GM12878 (cell line): ENCODE measurements around the gene PRRX1. TPM values are rescaled to one million over a fixed set of nuclear protein-coding genes. Genes with fewer than 3 reads are reported as not detected.

Experiments
- ATAC-seq: fragments of 200-7000 bp; cut with Tn5 transposase; 3 replicates; pipeline ENCODE4 v1.9.1; 2020; ENCODE audit warnings: mild to moderate bottlenecking, moderate library complexity
- BruUV-seq: library from RNA; stranded (reverse); fragments of 400-500 nt; replicated peaks from 2 replicates; lab custom pipeline; 2021; lab: Mats Ljungman, UMichigan
- CTCF ChIA-PET: fragments of 300-600 bp; sonication (Branson Sonifier 250); formaldehyde crosslinking; extraction: SDS; loops from one replicate; lab custom pipeline; 2021; ENCODE audit warnings: inconsistent platforms; lab: Yijun Ruan, JAX
- POLR2A ChIA-PET: fragments of 350-600 bp; formaldehyde crosslinking; extraction: SDS; loops from one replicate; lab custom pipeline; 2021; ENCODE audit warnings: inconsistent platforms; lab: Charles Lee
- RAD21 ChIA-PET: fragments of 300-600 bp; sonication (Branson Sonifier 250); formaldehyde crosslinking; loops from one replicate; lab custom pipeline; 2023; ENCODE audit warnings: antibody characterized with exemption; ENCODE audit not compliant: unreplicated experiment; lab: Charles Lee
- SMC1A ChIA-PET: fragments of 300-600 bp; sonication (Branson Sonifier 250); formaldehyde crosslinking; loops from one replicate; lab custom pipeline; 2023; ENCODE audit not compliant: unreplicated experiment, uncharacterized antibody; lab: Charles Lee
- DNase-seq: peaks from one replicate; pipeline ENCODE4 v3.0.0-alpha.2; 2011; ENCODE audit warnings: low read depth, low spot score
- FAIRE-seq: peaks from 3 replicates; lab custom pipeline; 2011; peaks lifted over from hg19 to GRCh38; lab: Jason Lieb, UNC
- H2AFZ ChIP-seq: 2 replicates; pipeline ENCODE4 v1.6.0; 2011; ENCODE audit warnings: low read depth, low read length, control low read depth; ENCODE audit not compliant: control insufficient read depth
- H3K27ac ChIP-seq: 2 replicates; pipeline ENCODE4 v1.5.1; 2011; ENCODE audit warnings: control low read depth; ENCODE audit not compliant: control insufficient read depth, insufficient read depth
- H3K27me3 ChIP-seq, 2 experiments: replicated peaks in 1 of 2; 2 replicates each; pipeline versions ENCODE4 v1.6.0 to v1.6.1; 2011; ENCODE audit warnings: low read length in 1 of 2; ENCODE audit not compliant: control insufficient read depth in 2 of 2, insufficient read depth in 2 of 2
- H3K36me3 ChIP-seq, 2 experiments: 2 replicates each; pipeline ENCODE4 v1.5.1; 2011; ENCODE audit warnings: low read length in 1 of 2; ENCODE audit not compliant: control insufficient read depth in 2 of 2, insufficient read depth in 2 of 2
- H3K4me1 ChIP-seq: 2 replicates; pipeline ENCODE4 v1.6.1; 2011; ENCODE audit warnings: mild to moderate bottlenecking, low read length, moderate library complexity, mixed read lengths; ENCODE audit not compliant: control insufficient read depth, insufficient read depth
- H3K4me2 ChIP-seq: 2 replicates; pipeline ENCODE4 v1.6.0; 2011; ENCODE audit warnings: control low read depth; ENCODE audit not compliant: control insufficient read depth, insufficient read depth
- H3K4me3 ChIP-seq: fragments of 200-600 bp; sonication (generic); 2 replicates; pipeline ENCODE4 v1.5.1; 2016
- H3K79me2 ChIP-seq: 2 replicates; pipeline ENCODE4 v1.6.0; 2011; ENCODE audit warnings: low read length; ENCODE audit not compliant: control insufficient read depth, insufficient read depth
- H3K9ac ChIP-seq: 2 replicates; pipeline ENCODE4 v1.8.0; 2011; ENCODE audit warnings: low read length, control low read depth, mixed read lengths; ENCODE audit not compliant: control insufficient read depth, insufficient read depth
- H3K9me3 ChIP-seq: replicated peaks from 3 replicates; pipeline ENCODE4 v1.5.1; 2011; ENCODE audit warnings: mild to moderate bottlenecking, low read length; ENCODE audit not compliant: control insufficient read depth, insufficient read depth
- H4K20me1 ChIP-seq: 2 replicates; pipeline ENCODE4 v1.6.0; 2011; ENCODE audit not compliant: control insufficient read depth, insufficient read depth
- FOXM1 ChIP-seq: IDR thresholded peaks from 2 replicates; pipeline ENCODE4 v1.6.1; 2012; ENCODE audit warnings: low read depth, mild to moderate bottlenecking, inconsistent platforms, low read length, moderate library complexity
- HDAC2 ChIP-seq: fragments of 200-600 bp; sonication (generic); IDR thresholded peaks from 2 replicates; pipeline ENCODE4 v1.6.1; 2017
- IKZF1 ChIP-seq: fragments of 450-650 bp; conservative IDR thresholded peaks from 2 replicates; pipeline ENCODE4 v1.6.1; 2017; ENCODE audit warnings: antibody characterized with exemption, mild to moderate bottlenecking
- IKZF2 ChIP-seq, 2 experiments: fragments of 450-650 bp; IDR thresholded peaks; 2 replicates each; pipeline ENCODE4 v1.6.1; 2017; ENCODE audit warnings: mild to moderate bottlenecking in 2 of 2, moderate library complexity in 2 of 2
- MTA2 ChIP-seq: fragments of 450-650 bp; IDR thresholded peaks from 2 replicates; pipeline ENCODE4 v1.6.1; 2016; ENCODE audit warnings: low read depth, mild to moderate bottlenecking, moderate library complexity
- WGBS: methylation state at CpG from one replicate; pipeline ENCODE4 v1.1.6; 2016; ENCODE audit warnings: low lambda C conversion rate; ENCODE audit not compliant: insufficient replicate concordance, insufficient coverage; ENCODE audit errors: missing lambda C conversion rate; 5-methylcytosine and 5-hydroxymethylcytosine counted together
- in situ Hi-C: fragments of 300-500 bp; cut with MboI; formaldehyde crosslinking; loops from 9 replicates; pipeline ENCODE4 v1.14.3; 2018; ENCODE audit warnings: mixed read lengths
- intact Hi-C: fragments of 100-400 bp; cut with micrococcal nuclease; formaldehyde crosslinking; loops from one replicate; pipeline ENCODE4 v1.14.2; 2022; ENCODE audit not compliant: unreplicated experiment
- polyA plus RNA-seq, 11 experiments: library from polyadenylated mRNA; depleted of rRNA in 4 of 11; unstranded in 6 of 11; stranded (reverse) in 5 of 11; fragments of >200 nt; fragmentation: Nextera tagmentation in 4 of 11; fragmentation: Illumina TruSeq in 1 of 11; extraction: Ambion mirVana in 4 of 11; extraction: Trizol in 1 of 11; gene quantifications; 1 replicate in 1 of 11; 2 replicates in 10 of 11; pipeline versions ENCODE4 v1.2.1 to v1.2.3, GENCODE V29; 2011 to 2016; ENCODE audit warnings: inconsistent platforms in 2 of 11, missing spikeins in 2 of 11, low read depth in 1 of 11
- total RNA-seq, 4 experiments: library from RNA; depleted of rRNA in 3 of 4; stranded (reverse); fragments of >200 nt in 3 of 4; fragmentation: Illumina TruSeq in 1 of 4; extraction: Trizol in 1 of 4; gene quantifications; 2 replicates each; pipeline versions ENCODE4 v1.2.1 to v1.2.3, GENCODE V29; 2013 to 2021
- TF ChIP-seq, protein P1 (sequence below): IDR thresholded peaks from 2 replicates; pipeline ENCODE4 v1.6.1; 2011; ENCODE audit warnings: mild to moderate bottlenecking, low read depth, low read length, moderate library complexity; ENCODE audit not compliant: insufficient replicate concordance
- TF ChIP-seq, protein P2 (sequence below): fragments of 450-650 bp; formaldehyde crosslinking; IDR thresholded peaks from 2 replicates; pipeline ENCODE4 v1.4.0; 2020; ENCODE audit warnings: mild to moderate bottlenecking, moderate library complexity

The PRRX1 gene
- total and polyA plus RNA-seq, 10 of the 15 experiments (the other 5 are each of a cell fraction or from before 2014, with no cell fraction given): 0.42 to 64.6 (median 1.5) TPM

DNA sequence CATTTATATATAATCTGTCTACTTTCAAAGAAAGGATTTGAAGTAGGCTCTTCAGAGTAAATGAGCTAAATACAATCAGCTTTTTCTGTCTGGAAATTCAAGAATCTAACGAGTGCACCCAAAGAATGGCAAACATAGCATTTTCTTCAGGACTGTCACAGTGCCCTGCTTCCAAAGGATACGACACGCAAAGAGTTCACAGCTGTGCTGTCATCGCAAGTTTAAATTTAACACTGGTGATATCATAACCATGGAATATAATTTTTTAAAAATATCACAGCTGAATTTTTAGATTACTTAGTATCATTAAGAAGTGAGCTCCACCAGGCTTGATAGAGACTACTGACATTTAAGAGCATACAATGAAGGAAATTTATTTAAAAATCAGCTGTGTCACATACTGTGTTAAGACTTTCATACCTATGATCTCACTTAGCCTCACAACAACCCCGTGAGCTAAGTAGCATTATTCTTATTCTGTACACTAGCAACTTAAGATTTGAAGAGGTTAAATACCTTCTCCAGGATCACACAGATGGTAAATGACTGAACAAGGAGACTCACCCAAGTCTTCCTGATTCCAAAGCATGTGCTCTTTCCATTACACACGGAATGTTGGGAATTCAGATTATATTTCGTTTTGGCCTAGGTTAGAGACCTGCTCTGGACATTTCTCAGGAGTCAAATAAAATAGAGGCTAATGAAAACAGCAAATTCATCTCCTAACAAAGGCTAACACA is 46.2 kb upstream of the PRRX1 start (continued):
- no peak for TF ChIP-seq FOXM1
- TF ChIP-seq HDAC2: no peak

DNA sequence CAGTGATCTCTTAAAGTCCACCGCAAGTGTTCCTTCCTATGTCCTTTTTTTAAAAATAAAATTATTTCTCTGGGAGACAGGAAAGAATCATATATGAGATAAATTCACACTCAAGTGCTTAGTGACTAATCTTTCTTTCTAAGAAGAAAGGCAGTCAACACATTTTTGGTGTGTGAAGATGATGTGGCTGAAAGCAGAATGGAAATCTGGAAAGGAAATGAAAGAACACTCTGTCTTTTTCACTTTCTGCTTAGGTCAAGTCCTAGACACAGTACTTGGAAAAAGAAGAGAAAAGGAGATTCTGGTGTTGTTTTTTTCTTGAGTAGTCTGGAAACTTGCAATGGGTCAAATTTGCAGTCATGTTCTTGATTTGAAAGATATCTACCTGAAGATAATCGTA is 45.5 kb upstream of the PRRX1 start:
- no peak for FAIRE-seq
- no peaks in the 10 kb centered on the region for H4K20me1 ChIP-seq
- intact Hi-C loops (no loop called here), in situ Hi-C loops (no loop called here)
- peak in 1 of 2 experiments; percentile 35; a peak in 2 of 4 replicates for TF ChIP-seq IKZF2 (IDR thresholded peaks at IDR 0.05)
- peak; percentile 30; the same call in 1 of the 2 replicates for TF ChIP-seq IKZF1
- TF ChIP-seq MTA2: peak; percentile 16; the same call in 1 of the 2 replicates
- TF ChIP-seq, protein P1, sequence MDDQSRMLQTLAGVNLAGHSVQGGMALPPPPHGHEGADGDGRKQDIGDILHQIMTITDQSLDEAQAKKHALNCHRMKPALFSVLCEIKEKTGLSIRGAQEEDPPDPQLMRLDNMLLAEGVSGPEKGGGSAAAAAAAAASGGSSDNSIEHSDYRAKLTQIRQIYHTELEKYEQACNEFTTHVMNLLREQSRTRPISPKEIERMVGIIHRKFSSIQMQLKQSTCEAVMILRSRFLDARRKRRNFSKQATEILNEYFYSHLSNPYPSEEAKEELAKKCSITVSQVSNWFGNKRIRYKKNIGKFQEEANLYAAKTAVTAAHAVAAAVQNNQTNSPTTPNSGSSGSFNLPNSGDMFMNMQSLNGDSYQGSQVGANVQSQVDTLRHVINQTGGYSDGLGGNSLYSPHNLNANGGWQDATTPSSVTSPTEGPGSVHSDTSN: no peak
- TF ChIP-seq, protein P2, sequence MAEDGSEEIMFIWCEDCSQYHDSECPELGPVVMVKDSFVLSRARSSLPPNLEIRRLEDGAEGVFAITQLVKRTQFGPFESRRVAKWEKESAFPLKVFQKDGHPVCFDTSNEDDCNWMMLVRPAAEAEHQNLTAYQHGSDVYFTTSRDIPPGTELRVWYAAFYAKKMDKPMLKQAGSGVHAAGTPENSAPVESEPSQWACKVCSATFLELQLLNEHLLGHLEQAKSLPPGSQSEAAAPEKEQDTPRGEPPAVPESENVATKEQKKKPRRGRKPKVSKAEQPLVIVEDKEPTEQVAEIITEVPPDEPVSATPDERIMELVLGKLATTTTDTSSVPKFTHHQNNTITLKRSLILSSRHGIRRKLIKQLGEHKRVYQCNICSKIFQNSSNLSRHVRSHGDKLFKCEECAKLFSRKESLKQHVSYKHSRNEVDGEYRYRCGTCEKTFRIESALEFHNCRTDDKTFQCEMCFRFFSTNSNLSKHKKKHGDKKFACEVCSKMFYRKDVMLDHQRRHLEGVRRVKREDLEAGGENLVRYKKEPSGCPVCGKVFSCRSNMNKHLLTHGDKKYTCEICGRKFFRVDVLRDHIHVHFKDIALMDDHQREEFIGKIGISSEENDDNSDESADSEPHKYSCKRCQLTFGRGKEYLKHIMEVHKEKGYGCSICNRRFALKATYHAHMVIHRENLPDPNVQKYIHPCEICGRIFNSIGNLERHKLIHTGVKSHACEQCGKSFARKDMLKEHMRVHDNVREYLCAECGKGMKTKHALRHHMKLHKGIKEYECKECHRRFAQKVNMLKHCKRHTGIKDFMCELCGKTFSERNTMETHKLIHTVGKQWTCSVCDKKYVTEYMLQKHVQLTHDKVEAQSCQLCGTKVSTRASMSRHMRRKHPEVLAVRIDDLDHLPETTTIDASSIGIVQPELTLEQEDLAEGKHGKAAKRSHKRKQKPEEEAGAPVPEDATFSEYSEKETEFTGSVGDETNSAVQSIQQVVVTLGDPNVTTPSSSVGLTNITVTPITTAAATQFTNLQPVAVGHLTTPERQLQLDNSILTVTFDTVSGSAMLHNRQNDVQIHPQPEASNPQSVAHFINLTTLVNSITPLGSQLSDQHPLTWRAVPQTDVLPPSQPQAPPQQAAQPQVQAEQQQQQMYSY (CRISPR knock-in tag): no peak
- no peak overlapping the region for H3K4me3 ChIP-seq
- ChIA-PET CTCF (interaction anchor here (0.7 to 1.3 kb wide), 3 partner anchors 11 to 71 kb away, joined by 3 to 5 read pairs (median 4); no protein-coding TSS in a partner anchor), POLR2A (interaction anchor here (3.5 kb wide), 1 partner anchor 40 kb away, joined by 27 read pairs; no protein-coding TSS in a partner anchor), RAD21 (interaction anchor here (1.5 to 3.8 kb wide), 5 partner anchors 15 to 74 kb away, joined by 4 to 31 read pairs (median 21); no protein-coding TSS in a partner anchor), SMC1A (interaction anchor here (1.3 to 8.7 kb wide), 7 partner anchors 11 to 55 kb away, joined by 3 to 93 read pairs (median 14); no protein-coding TSS in a partner anchor)
- H3K9ac ChIP-seq: no peak overlapping the region
- BruUV-seq: no TSS peak
- peak; percentile 57 for ATAC-seq
- no peaks in the 10 kb centered on the region; a peak in 1 of 4 replicates for H3K27me3 ChIP-seq
- H3K36me3 ChIP-seq: no peaks in the 10 kb centered on the region
- no peak overlapping the region for H3K4me2 ChIP-seq
- WGBS: 39% methylated on average over 2 of the region's 2 CpGs
- no peaks in the 10 kb centered on the region for H3K4me1 ChIP-seq
- H2AFZ ChIP-seq: no peak overlapping the region
- H3K79me2 ChIP-seq: no peaks in the 10 kb centered on the region
- no peaks in the 10 kb centered on the region for H3K9me3 ChIP-seq
- no peak for DNase-seq
- H3K27ac ChIP-seq: no peak overlapping the region
